GM18858 (cell line): Measurements from ENCODE around the gene BUB1B.
"Not testable (repeated sequence)": the region's sequence is repeated elsewhere in the genome, so short reads cannot be mapped to it uniquely, and the experiment has no call there.

Source experiments
- ATAC-seq: cut with Tn5 transposase; IDR thresholded peaks from one replicate; pipeline ENCODE4 v1.9.1; 2021; ENCODE audit not compliant: unreplicated experiment

BUB1B gene

DNA sequence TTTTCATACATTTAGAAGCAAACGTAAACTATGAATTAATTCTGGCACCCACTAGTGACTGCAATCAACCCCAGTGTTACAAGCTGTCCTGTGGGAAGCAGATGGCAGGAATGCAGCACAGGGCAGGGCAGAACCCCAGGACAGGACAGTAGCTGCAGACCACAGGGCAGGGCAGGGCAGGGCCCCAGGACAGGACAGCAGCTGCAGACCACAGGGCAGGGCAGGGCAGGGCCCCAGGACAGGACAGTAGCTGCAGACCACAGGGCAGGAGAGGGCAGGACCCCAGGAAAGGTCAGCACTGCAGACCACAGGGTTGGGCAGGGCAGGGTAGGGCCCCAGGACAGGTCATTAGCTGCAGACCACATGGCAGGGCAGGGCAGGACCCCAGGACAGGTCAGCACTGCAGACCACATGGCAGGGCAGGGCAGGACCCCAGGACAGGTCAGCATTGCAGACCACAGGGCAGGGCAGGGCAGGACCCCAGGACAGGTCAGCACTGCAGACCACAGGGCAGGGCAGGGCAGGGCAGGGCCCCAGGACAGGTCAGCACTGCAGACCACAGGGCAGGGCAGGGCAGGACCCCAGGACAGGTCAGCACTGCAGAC lies 24.9 kb upstream of the BUB1B start:
- ATAC-seq = not testable (repeated sequence)

GRCh38 chr15:40136470-40137302 lies 24.2 kb upstream of the BUB1B start:
- ATAC-seq = no peak

DNA sequence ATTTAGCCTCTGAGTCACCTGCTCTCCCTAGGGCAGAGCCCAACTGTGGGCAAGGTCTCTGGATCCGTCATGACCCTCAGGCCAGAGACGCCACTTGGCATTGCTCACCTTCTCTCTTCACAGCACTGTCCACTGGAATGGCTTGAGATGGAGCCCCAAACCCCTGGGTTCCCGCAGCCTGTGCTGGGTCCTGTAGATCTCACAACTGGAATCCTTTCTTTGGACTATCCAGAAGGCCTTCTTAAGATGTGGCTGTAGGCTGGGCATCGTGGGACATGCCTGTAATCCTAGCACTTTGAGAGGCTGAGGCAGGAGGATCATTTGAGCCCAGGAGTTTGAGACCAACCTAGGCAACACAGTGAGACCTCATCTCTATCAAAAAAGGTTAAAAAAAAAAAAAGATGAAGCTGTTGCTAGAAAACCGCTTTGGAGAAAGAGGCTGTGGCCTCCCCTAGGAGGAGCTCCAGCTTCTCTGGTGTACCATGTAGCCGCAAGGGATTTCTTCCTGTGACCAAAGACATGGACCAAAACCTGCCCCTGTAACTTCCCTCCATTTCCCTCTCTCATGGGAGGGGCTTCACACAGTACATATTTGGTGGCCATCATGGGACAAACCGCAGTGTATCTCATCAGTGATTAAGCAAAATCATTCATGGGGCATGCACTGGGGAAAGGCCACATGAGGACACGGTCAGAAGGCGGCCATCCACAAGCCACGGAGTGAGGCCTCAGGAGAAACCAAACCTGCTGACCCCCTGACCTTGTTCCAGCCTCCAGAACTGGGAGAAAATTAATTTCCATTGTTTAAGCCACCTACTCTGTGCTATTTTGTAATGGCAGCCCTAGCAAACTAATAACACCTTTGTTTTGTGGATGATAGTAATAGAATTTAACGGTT lies 23.3 kb upstream of the BUB1B start:
- no peak for ATAC-seq

- ATAC-seq = not testable (repeated sequence)
Observed at GRCh38 chr15:40138201-40138570, 22.7 kb upstream of the BUB1B start.

DNA sequence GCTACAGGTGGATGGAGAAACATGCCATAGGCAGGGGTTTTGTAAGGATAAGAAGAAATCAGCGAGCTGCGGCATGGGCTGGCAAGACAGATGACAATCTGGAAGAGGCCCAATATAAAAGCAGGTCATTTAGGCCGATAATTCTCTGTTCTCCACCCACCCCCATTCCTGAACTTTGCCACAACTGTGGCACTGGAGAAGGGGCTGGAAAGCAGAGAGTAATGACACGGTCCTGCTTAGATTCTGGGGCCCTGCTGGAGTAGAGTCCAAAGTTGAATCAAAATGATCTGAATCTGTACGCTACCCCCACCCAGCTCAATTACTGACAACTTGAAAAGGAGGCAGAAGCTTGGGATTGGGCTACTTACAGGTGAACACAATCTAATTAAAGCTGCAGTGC lies 18.4 kb upstream of the BUB1B start:
- no peak for ATAC-seq

GRCh38 chr15:40146037-40146436 lies 14.8 kb upstream of the BUB1B start:
- ATAC-seq = no peak

DNA sequence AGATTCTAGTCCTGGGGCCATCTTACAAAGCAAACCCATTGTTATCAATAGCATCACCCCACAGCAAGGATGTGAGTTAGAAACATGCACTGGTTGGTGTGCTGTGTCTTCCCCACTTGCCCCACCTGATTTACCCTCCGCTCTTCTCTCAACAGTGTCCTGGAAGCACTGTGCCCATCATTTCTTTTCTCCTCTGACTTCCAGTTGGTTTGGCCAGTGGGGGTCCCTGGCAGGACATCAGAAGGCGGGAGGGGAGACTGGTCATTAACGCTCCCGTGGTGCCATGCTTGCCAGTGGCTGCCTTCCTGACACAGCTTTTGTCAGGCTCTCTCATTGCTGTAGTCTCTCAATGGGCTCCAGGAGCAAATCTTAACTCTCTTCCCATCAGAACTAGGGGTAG lies 11.5 kb upstream of the BUB1B start:
- ATAC-seq = no peak

DNA sequence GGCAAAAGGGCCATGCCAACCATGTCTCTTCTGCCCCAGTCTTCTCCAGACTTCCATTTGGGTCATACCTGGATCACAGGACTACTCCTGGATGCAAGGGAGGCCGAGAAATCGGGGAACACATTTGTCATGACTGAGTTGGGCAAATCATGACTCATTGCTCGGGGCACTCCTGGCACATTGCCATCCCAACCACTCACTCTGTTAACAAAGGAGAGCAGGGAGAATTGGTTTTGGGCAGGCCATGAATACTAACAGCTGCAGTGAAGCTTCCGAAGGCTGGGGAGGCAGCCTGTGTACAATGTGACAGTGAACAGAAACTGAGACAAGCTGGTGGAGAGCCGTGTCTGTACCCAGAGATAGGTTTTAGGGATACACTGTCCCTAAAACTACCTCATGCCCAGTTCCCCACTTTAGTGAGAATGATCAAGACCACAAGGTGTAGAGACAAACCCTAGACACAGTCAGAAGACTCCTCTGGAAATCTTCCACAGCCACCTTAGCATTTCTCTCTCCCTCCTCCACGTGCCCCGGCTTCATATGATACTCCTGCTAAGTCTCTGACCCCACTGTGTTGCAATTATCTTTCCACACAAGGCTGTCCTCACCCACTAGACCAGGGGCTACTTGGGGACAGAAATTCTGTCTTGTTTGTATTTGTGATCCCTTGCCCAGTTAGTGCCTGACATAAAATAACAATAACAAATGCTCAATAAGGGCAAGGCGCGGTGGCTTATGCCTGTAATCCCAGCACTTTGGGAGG lies 10.5 kb upstream of the BUB1B start:
- ATAC-seq = no peak

- ATAC-seq = no peak
Observed at GRCh38 chr15:40151499-40151898, 9.4 kb upstream of the BUB1B start.

- no peak for ATAC-seq
Observed at GRCh38 chr15:40151991-40152390, 8.9 kb upstream of the BUB1B start.

- not testable (repeated sequence) for ATAC-seq
Observed at GRCh38 chr15:40154821-40155220, 6.0 kb upstream of the BUB1B start.

GRCh38 chr15:40155270-40155910 lies 5.5 kb upstream of the BUB1B start:
- no peak for ATAC-seq

GRCh38 chr15:40157778-40158447 lies 3.0 kb upstream of the BUB1B start:
- no peak for ATAC-seq

GRCh38 chr15:40160021-40160420 lies 848 bp upstream of the BUB1B start:
- ATAC-seq = no peak

- ATAC-seq = no peak
Observed at GRCh38 chr15:40161693-40162391, 973 bp downstream of the BUB1B start.

DNA sequence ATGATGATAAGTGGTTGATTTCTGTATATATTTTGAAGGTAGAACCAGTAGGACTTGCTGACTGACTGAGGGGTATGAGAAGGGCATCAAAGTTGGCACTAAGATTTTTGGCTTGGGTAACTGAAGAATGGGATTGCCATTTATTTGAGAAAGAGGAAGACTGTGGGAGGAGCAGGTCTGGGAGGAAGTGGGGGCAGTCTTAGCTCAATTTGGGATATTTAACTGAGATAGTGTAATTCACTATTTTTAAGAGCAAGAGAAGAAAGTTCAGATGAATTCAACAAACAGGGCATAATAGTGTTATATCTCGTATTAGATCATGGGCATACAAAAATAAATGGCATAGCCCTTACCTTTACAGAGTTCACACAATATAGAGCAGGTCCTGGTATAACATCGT lies 1.7 kb downstream of the BUB1B start:
- ATAC-seq = no peak

- ATAC-seq = no peak
Observed at GRCh38 chr15:40163657-40164416, 3.0 kb downstream of the BUB1B start.

DNA sequence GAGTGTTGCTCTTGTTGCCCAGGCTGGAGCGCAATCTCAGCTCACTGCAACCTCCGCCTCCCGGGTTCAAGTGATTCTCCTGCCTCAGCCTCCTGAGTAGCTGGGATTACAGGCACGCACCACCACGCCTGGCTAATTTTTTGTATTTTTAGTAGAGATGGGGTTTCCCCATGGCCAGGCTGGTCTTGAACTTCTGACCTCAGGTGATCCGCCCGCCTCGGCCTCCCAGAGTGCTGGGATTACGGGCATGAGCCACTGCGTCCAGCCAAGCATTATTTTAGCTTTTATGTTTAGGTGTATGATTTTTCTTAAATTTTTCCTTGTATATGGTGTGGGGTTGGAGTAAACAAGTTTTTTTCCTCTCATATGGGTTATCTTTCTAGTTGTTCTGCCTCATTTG lies 6.5 kb downstream of the BUB1B start:
- ATAC-seq = not testable (repeated sequence)

DNA sequence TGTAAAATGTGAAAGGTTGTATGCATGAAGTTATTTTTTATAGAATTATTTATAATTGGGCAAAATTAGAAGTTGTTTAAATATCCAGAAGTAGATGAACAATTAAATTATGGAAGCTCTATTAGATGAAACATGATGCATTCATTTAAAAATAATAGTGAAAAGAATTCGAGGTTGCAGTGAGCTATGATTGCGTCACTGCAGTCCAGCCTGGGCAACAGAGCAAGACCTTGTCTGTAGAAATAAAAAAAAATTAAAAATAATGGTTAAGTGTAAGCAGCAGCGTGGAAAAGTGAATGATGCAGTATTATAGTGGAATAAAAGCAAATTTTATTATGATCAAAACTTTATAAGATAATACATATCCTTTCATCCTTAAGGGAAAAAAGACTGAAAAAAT lies 14.3 kb downstream of the BUB1B start:
- no peak for ATAC-seq
